Loucy (cell line): ENCODE measurements around the gene LCN12.

Source experiments
- H2AFZ ChIP-seq: fragments of 200-600 bp; sonication (generic); 2 replicates; pipeline ENCODE4 v1.6.0; 2016; ENCODE audit warnings: antibody characterized with exemption, mild to moderate bottlenecking, low read length, moderate library complexity
- H3F3A ChIP-seq: fragments of 200-600 bp; 2 replicates; pipeline ENCODE4 v1.6.0; 2016; ENCODE audit warnings: antibody characterized with exemption, low read depth, mild to moderate bottlenecking
- H3K27me3 ChIP-seq: fragments of 200-600 bp; sonication (generic); 2 replicates; pipeline ENCODE4 v1.6.1; 2014; ENCODE audit warnings: low read length, mild to moderate bottlenecking; ENCODE audit not compliant: insufficient read depth, poor library complexity, severe bottlenecking
- H3K36me3 ChIP-seq: fragments of 200-600 bp; sonication (generic); 2 replicates; pipeline ENCODE4 v1.6.1; 2016; ENCODE audit warnings: low read length; ENCODE audit not compliant: insufficient read depth
- H3K4me1 ChIP-seq: fragments of 200-600 bp; sonication (generic); 2 replicates; pipeline ENCODE4 v1.5.1; 2014; ENCODE audit warnings: low read length, mild to moderate bottlenecking; ENCODE audit not compliant: insufficient read depth, poor library complexity, severe bottlenecking
- H3K4me2 ChIP-seq: fragments of 200-600 bp; sonication (generic); 2 replicates; pipeline ENCODE4 v1.6.0; 2014; ENCODE audit warnings: antibody characterized with exemption, low read length, low read depth, mild to moderate bottlenecking; ENCODE audit not compliant: poor library complexity, severe bottlenecking
- H3K4me3 ChIP-seq: fragments of 200-600 bp; sonication (generic); 2 replicates; pipeline ENCODE4 v1.5.1; 2014; ENCODE audit warnings: low read length, mild to moderate bottlenecking, mixed read lengths; ENCODE audit not compliant: poor library complexity, severe bottlenecking
- H3K79me2 ChIP-seq: fragments of 200-600 bp; sonication (generic); 2 replicates; pipeline ENCODE4 v1.6.1; 2014; ENCODE audit warnings: low read length; ENCODE audit not compliant: insufficient read depth
- H3K9ac ChIP-seq: fragments of 200-600 bp; sonication (generic); 2 replicates; pipeline ENCODE4 v1.6.0; 2014; ENCODE audit warnings: mild to moderate bottlenecking, low read depth, low read length, moderate library complexity; ENCODE audit not compliant: poor library complexity, severe bottlenecking
- H3K9me2 ChIP-seq: fragments of 200-600 bp; sonication (generic); replicated peaks from 2 replicates; pipeline ENCODE4 v1.6.1; 2016; ENCODE audit warnings: low read depth, low read length, mixed read lengths
- H3K9me3 ChIP-seq: fragments of 200-600 bp; sonication (generic); 2 replicates; pipeline ENCODE4 v1.6.1; 2014; ENCODE audit warnings: mild to moderate bottlenecking, antibody characterized with exemption, low read length, low read depth; ENCODE audit not compliant: insufficient read depth
- H4K20me1 ChIP-seq: fragments of 200-600 bp; sonication (generic); 2 replicates; pipeline ENCODE4 v1.6.0; 2014; ENCODE audit warnings: antibody characterized with exemption, low read length, mild to moderate bottlenecking; ENCODE audit not compliant: insufficient read depth, poor library complexity, severe bottlenecking
- EZH2phosphoT487 ChIP-seq: fragments of 200-600 bp; IDR thresholded peaks from 2 replicates; pipeline ENCODE4 v1.6.1; 2018; ENCODE audit warnings: antibody characterized with exemption, mild to moderate bottlenecking, moderate library complexity, borderline replicate concordance
- TF ChIP-seq, protein P1 (sequence below): fragments of 200-600 bp; sonication (generic); conservative IDR thresholded peaks from 2 replicates; pipeline ENCODE4 v1.5.1; 2014; ENCODE audit warnings: mild to moderate bottlenecking, antibody characterized with exemption, low read length

LCN12 gene

GRCh38 chr9:136913701-136914438, 38.2 kb upstream of the LCN12 start:
- Histone ChIP-seq H3K4me2 (no peak overlapping the region), H3F3A (no peaks in the 10 kb centered on the region), H3K9ac (no peak overlapping the region), H3K79me2 (0 out of 2 replicates have a peak, but pooled peaks cover 3% of the 10 kb centered on the region), H3K36me3 (peaks cover 69% of the 10 kb centered on the region; the same call in 1 of the 2 replicates), H4K20me1 (no peaks in the 10 kb centered on the region), H3K9me3 (no peaks in the 10 kb centered on the region), H3K27me3 (no peaks in the 10 kb centered on the region), H3K4me1 (no peaks in the 10 kb centered on the region), H2AFZ (no peak overlapping the region), H3K9me2 (no peaks in the 10 kb centered on the region), H3K4me3 (no peak overlapping the region)
- TF ChIP-seq, protein P1, sequence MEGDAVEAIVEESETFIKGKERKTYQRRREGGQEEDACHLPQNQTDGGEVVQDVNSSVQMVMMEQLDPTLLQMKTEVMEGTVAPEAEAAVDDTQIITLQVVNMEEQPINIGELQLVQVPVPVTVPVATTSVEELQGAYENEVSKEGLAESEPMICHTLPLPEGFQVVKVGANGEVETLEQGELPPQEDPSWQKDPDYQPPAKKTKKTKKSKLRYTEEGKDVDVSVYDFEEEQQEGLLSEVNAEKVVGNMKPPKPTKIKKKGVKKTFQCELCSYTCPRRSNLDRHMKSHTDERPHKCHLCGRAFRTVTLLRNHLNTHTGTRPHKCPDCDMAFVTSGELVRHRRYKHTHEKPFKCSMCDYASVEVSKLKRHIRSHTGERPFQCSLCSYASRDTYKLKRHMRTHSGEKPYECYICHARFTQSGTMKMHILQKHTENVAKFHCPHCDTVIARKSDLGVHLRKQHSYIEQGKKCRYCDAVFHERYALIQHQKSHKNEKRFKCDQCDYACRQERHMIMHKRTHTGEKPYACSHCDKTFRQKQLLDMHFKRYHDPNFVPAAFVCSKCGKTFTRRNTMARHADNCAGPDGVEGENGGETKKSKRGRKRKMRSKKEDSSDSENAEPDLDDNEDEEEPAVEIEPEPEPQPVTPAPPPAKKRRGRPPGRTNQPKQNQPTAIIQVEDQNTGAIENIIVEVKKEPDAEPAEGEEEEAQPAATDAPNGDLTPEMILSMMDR = no peak
- TF ChIP-seq EZH2phosphoT487 = no peak

GRCh38 chr9:136915632-136916329, 36.3 kb upstream of the LCN12 start:
- no peaks in the 10 kb centered on the region for H3K4me1 ChIP-seq
- H3K27me3 ChIP-seq = no peaks in the 10 kb centered on the region
- H3K9me3 ChIP-seq = no peaks in the 10 kb centered on the region
- H3K36me3 ChIP-seq = peaks cover 65% of the 10 kb centered on the region; the same call in 1 of the 2 replicates
- 0 out of 2 replicates have a peak, but pooled peaks cover 3% of the 10 kb centered on the region for H3K79me2 ChIP-seq
- no peaks in the 10 kb centered on the region for H3F3A ChIP-seq
- TF ChIP-seq EZH2phosphoT487 = no peak
- TF ChIP-seq, protein P1 = no peak
- H2AFZ ChIP-seq = no peak overlapping the region
- H4K20me1 ChIP-seq = no peaks in the 10 kb centered on the region
- H3K9ac ChIP-seq = no peak overlapping the region
- H3K4me2 ChIP-seq = no peak overlapping the region
- no peak overlapping the region for H3K4me3 ChIP-seq
- H3K9me2 ChIP-seq = no peaks in the 10 kb centered on the region

GRCh38 chr9:136916330-136917184, 35.5 kb upstream of the LCN12 start:
- Histone ChIP-seq H3F3A (no peaks in the 10 kb centered on the region), H3K9me2 (no peaks in the 10 kb centered on the region), H3K9ac (no peak overlapping the region), H2AFZ (no peak overlapping the region), H3K79me2 (0 out of 2 replicates have a peak, but pooled peaks cover 3% of the 10 kb centered on the region), H3K36me3 (peaks cover 69% of the 10 kb centered on the region; the same call in 1 of the 2 replicates), H3K4me1 (no peaks in the 10 kb centered on the region), H3K4me3 (no peak overlapping the region), H3K9me3 (no peaks in the 10 kb centered on the region), H4K20me1 (no peaks in the 10 kb centered on the region), H3K4me2 (no peak overlapping the region), H3K27me3 (no peaks in the 10 kb centered on the region)
- TF ChIP-seq, protein P1 = no peak
- TF ChIP-seq EZH2phosphoT487 = no peak
